Chondrocyte (in vitro differentiated cells): ENCODE measurements around the gene ESYT3. TPM values are rescaled to one million over a fixed set of nuclear protein-coding genes. Genes with fewer than 3 reads are reported as not detected.

Experiments used
- DNase-seq: peaks from one replicate; pipeline ENCODE4 v3.0.0; 2021; ENCODE audit warnings: mixed read lengths, low spot score
- H3K27ac Mint-ChIP-seq: one replicate; pipeline ENCODE4 v1.8.0; 2021; ENCODE audit warnings: mild to moderate bottlenecking, moderate library complexity, mixed read lengths; ENCODE audit not compliant: unreplicated experiment
- H3K27me3 Mint-ChIP-seq: 2 replicates; pipeline ENCODE4 v1.8.0; 2021; ENCODE audit warnings: low read depth, mixed read lengths
- H3K36me3 Mint-ChIP-seq: 2 replicates; pipeline ENCODE4 v1.8.0; 2021; ENCODE audit warnings: low read depth, mixed read lengths
- H3K4me1 Mint-ChIP-seq: 2 replicates; pipeline ENCODE4 v1.8.0; 2021; ENCODE audit warnings: low read depth, mild to moderate bottlenecking, mixed read lengths
- H3K4me3 Mint-ChIP-seq: one replicate; pipeline ENCODE4 v1.8.0; 2021; ENCODE audit warnings: mild to moderate bottlenecking, moderate library complexity, mixed read lengths; ENCODE audit not compliant: unreplicated experiment
- H3K9me3 Mint-ChIP-seq: 2 replicates; pipeline ENCODE4 v1.8.0; 2021; ENCODE audit warnings: low read depth, mixed read lengths
- CTCF ChIP-seq: fragments of 200-600 bp; sonication (generic); IDR thresholded peaks from 2 replicates; pipeline ENCODE4 v1.5.0; 2021; ENCODE audit warnings: antibody characterized with exemption, mild to moderate bottlenecking, moderate library complexity
- total RNA-seq: library from RNA; stranded (reverse); gene quantifications from 3 replicates; pipeline ENCODE4 v1.2.1, GENCODE V29; 2021

ESYT3 gene
- total RNA-seq, 1 donor from 2014 or later = 0.70 TPM

GRCh38 chr3:138455801-138456716, 21.6 kb downstream of the ESYT3 start:
- no peak for TF ChIP-seq CTCF
- Mint-ChIP-seq H3K9me3 (no peaks in the 10 kb centered on the region), H3K4me3 (no peak overlapping the region), H3K27me3 (peaks cover 7% of the 10 kb centered on the region), H3K36me3 (peaks cover 1% of the 10 kb centered on the region), H3K4me1 (peaks cover 8% of the 10 kb centered on the region), H3K27ac (no peak overlapping the region)
- no peak for DNase-seq

DNA sequence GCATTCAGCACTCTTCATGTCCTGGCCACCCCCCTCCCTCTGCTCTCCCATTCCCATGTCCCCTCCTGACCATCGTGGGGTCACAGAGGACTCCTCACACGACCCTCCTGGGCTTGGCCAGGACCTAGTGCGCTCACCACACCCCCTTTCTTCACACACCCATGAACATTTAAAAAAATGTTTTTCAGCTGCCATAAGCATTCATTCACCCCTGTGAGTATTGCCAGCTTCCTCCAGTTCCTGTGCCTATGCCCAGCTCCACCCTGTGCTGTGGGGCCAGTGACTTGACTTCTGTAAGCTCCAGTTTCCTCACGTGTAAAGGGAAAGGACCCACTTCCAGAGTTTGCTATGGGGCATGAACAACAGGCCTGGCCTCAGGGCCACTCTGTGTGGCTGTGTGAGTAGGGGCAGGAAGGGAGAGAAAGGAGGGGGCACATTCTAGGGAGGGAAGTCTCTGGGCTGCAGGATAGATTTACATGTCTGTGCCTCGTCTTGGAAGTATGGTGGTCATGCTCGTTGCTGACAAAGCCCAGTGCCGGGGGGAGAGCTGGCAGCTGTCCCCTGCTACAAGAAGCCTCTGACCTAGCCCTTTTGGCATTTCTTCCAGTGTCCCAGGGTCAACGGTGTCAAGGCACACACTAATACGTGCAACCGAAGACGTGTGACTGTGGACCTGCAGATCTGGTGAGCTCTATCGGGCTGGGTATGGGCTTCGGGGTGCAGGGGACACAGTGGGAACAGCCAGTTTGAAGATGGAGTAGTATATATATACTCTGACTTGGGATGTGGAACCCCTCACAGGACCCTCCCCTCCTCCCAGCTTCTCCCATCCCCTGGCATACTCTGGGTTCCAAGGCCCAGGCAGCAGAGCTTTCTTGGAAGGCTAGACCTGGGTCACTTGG, 22.8 kb downstream of the ESYT3 start:
- Mint-ChIP-seq H3K27ac (no peak overlapping the region), H3K4me1 (peaks cover 8% of the 10 kb centered on the region)

DNA sequence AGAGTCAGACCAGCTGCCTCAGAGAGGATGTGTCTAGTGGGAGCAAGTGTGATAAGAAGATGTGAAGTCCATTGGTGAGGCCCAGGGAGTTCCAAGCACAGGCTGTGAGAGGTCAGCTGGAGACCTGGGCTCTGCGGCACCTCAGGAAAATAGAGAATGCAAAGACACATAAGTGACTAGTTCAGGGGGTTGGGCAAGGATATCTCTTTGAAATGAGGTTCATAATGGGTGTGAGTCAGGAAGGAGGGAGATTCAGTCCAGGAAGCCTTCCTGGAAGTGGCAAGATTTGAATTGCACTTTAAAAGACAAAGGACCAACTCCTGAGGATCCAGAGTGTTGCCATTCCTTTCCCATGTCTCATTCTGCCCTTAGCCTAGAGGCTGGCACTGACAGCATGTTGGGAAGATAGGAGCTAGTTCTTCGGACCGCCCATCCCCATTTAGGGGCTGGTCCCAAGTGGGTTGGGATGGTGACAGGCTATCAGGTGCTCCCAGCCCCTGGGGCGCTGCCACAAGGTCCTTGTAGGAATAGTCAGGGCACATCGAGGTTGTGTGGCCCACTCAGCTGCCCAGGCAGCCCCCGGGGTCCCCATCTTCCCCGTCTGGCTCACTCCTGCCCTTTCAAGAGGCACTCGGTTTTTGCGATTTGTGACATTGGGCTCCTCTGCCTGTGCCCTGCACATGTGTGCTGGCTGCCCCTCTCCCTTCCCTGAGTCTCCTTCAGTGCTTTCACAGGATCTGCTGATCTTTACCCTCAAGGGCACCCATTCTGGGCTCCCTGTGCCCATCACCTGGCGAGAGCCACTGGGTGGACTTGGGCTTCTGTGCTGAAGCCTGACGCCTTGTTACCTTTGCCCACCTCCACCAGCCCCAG, 23.7 kb downstream of the ESYT3 start:
- TF ChIP-seq CTCF = no peak
- H3K9me3 Mint-ChIP-seq = no peaks in the 10 kb centered on the region
- H3K27me3 Mint-ChIP-seq = peaks cover 7% of the 10 kb centered on the region
- no peak overlapping the region for H3K27ac Mint-ChIP-seq
- H3K4me1 Mint-ChIP-seq = peaks cover 8% of the 10 kb centered on the region
- DNase-seq = no peak
- H3K4me3 Mint-ChIP-seq = no peak overlapping the region
- peaks cover 1% of the 10 kb centered on the region for H3K36me3 Mint-ChIP-seq

More for the DNA sequence above, 22.8 kb downstream of the ESYT3 start:
- H3K36me3 Mint-ChIP-seq = peaks cover 1% of the 10 kb centered on the region
- H3K27me3 Mint-ChIP-seq = peaks cover 7% of the 10 kb centered on the region
- no peak overlapping the region for H3K4me3 Mint-ChIP-seq
- TF ChIP-seq CTCF = no peak
- no peak for DNase-seq
- no peaks in the 10 kb centered on the region for H3K9me3 Mint-ChIP-seq

GRCh38 chr3:138458774-138459499, 24.5 kb downstream of the ESYT3 start:
- Mint-ChIP-seq H3K36me3 (peaks cover 1% of the 10 kb centered on the region), H3K4me1 (peaks cover 8% of the 10 kb centered on the region), H3K27ac (no peak overlapping the region), H3K4me3 (no peak overlapping the region), H3K27me3 (peaks cover 6% of the 10 kb centered on the region), H3K9me3 (no peaks in the 10 kb centered on the region)
- no peak for DNase-seq
- no peak for TF ChIP-seq CTCF
